Gastrocnemius medialis (tissue), 4 donors: ENCODE results near the gene PTN. TPM values are rescaled to one million over a fixed set of nuclear protein-coding genes. Genes with fewer than 3 reads are reported as not detected.

ENCODE experiments used
- ATAC-seq, 2 donors: fragments of 150-250 bp; one replicate each; pipeline ENCODE4 v1.9.1; 2016
- DNase-seq, 2 donors: peaks; one replicate each; pipeline ENCODE4 v3.0.0-alpha.2; 2019
- H3K27ac ChIP-seq, 4 donors: fragments of 200-600 bp; sonication (generic); 1 replicate in 1 of 4; 2 replicates in 3 of 4; pipeline ENCODE4 v1.5.1; 2016 to 2018; ENCODE audit warnings: mild to moderate bottlenecking in 2 of 4, moderate library complexity in 1 of 4
- H3K27me3 ChIP-seq, 3 donors: fragments of 200-600 bp; sonication (generic) in 2 of 3; 1 replicate in 1 of 3; 2 replicates in 2 of 3; pipeline versions ENCODE4 v1.5.1 to v1.6.0; 2016 to 2019; ENCODE audit warnings: mild to moderate bottlenecking in 1 of 3, moderate library complexity in 1 of 3
- H3K36me3 ChIP-seq, 2 donors: fragments of 200-600 bp; sonication (generic) in 1 of 2; one replicate each; pipeline ENCODE4 v1.5.1; 2017 to 2018
- H3K4me1 ChIP-seq, 2 donors: fragments of 200-600 bp; sonication (generic) in 1 of 2; one replicate each; pipeline ENCODE4 v1.5.1; 2016 to 2017; ENCODE audit warnings: mild to moderate bottlenecking in 2 of 2
- H3K4me3 ChIP-seq, 4 donors: fragments of 200-600 bp; sonication (generic) in 3 of 4; 1 replicate in 1 of 4; 2 replicates in 3 of 4; pipeline ENCODE4 v1.5.1; 2016 to 2019; ENCODE audit warnings: mild to moderate bottlenecking in 2 of 4
- H3K9me3 ChIP-seq, 3 donors: fragments of 200-600 bp; sonication (generic) in 2 of 3; 1 replicate in 1 of 3; 2 replicates in 2 of 3; pipeline ENCODE4 v1.5.1; 2016 to 2019
- POLR2A ChIP-seq, 2 donors: fragments of 450-650 bp; IDR thresholded peaks; one replicate each; pipeline ENCODE4 v1.6.1; 2017; ENCODE audit warnings: antibody characterized with exemption in 2 of 2, mild to moderate bottlenecking in 2 of 2, moderate library complexity in 2 of 2
- in situ Hi-C, 4 donors: fragments of 200-750 bp; cut with MboI; loops; one replicate each; pipeline versions ENCODE4 v1.15.0 to v1.8.0; 2017; ENCODE audit warnings: low sequenced_read_pairs in 4 of 4
- intact Hi-C: fragments of 100-400 bp; cut with DNase I; formaldehyde crosslinking; loops from one replicate; pipeline ENCODE4 v1.15.1; 2023; ENCODE audit warnings: low total_unique reads
- total RNA-seq, 4 donors: library from RNA; depleted of rRNA; stranded (reverse); fragments of >200 nt; gene quantifications; one replicate each; pipeline versions ENCODE4 v1.1.0 to v1.2.3, GENCODE V29; 2016
- TF ChIP-seq, protein P1 (sequence below), 5 experiments: fragments of 450-650 bp in 3 of 5; fragments of 200-600 bp in 2 of 5; sonication (generic) in 2 of 5; IDR thresholded peaks in 4 of 5; conservative IDR thresholded peaks in 1 of 5; 1 replicate in 4 of 5; 2 replicates in 1 of 5; pipeline ENCODE4 v1.5.1; 2016 to 2019; ENCODE audit warnings: antibody characterized with exemption in 5 of 5, mild to moderate bottlenecking in 3 of 5, moderate library complexity in 3 of 5

The PTN gene
- total RNA-seq, 4 donors from 2014 or later = 0.29 to 0.87 (median 0.46) TPM; not detected in 1

DNA sequence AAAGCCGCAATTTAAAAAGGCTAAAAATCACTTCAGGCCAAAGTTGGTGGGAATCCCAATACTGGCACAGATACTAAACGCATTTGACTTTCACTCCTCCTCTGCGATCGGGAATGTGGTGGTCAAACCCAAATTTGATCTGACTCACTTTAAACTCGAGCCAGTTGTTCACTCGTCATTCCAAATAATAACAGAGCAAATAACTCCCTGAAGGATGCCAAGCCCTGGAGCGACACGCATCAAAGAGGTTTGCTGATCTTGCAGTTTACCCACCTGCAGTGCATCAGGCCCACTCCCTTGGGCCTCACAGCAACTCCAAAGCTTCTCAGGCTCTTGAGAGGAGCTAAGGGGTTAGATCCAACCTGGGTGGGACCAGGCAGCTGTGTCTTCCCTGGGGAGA is 12.2 kb downstream of the PTN start:
- no peaks in the 10 kb centered on the region for H3K4me1 ChIP-seq
- H3K36me3 ChIP-seq = no peaks in the 10 kb centered on the region
- intact Hi-C loops = no loop called here
- ATAC-seq (no peak), DNase-seq (no peak)
- TF ChIP-seq POLR2A (IDR thresholded peaks at IDR 0.05) = no peak
- TF ChIP-seq, protein P1, sequence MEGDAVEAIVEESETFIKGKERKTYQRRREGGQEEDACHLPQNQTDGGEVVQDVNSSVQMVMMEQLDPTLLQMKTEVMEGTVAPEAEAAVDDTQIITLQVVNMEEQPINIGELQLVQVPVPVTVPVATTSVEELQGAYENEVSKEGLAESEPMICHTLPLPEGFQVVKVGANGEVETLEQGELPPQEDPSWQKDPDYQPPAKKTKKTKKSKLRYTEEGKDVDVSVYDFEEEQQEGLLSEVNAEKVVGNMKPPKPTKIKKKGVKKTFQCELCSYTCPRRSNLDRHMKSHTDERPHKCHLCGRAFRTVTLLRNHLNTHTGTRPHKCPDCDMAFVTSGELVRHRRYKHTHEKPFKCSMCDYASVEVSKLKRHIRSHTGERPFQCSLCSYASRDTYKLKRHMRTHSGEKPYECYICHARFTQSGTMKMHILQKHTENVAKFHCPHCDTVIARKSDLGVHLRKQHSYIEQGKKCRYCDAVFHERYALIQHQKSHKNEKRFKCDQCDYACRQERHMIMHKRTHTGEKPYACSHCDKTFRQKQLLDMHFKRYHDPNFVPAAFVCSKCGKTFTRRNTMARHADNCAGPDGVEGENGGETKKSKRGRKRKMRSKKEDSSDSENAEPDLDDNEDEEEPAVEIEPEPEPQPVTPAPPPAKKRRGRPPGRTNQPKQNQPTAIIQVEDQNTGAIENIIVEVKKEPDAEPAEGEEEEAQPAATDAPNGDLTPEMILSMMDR (IDR thresholded peaks at IDR 0.05 in 4 of 5, conservative IDR thresholded peaks at IDR 0.05 in 1 of 5) = no peak
- in situ Hi-C loops = no loop called here
- no peak overlapping the region for H3K4me3 ChIP-seq
- H3K27me3 ChIP-seq = no peaks in the 10 kb centered on the region
- no peaks in the 10 kb centered on the region for H3K9me3 ChIP-seq
- no peak overlapping the region for H3K27ac ChIP-seq

GRCh38 chr7:137329411-137329810 is 14.1 kb downstream of the PTN start:
- TF ChIP-seq, protein P1 (IDR thresholded peaks at IDR 0.05 in 4 of 5, conservative IDR thresholded peaks at IDR 0.05 in 1 of 5) = no peak
- no peak for TF ChIP-seq POLR2A (IDR thresholded peaks at IDR 0.05)
- in situ Hi-C loops = no loop called here
- Histone ChIP-seq H3K27me3 (no peaks in the 10 kb centered on the region), H3K27ac (no peak overlapping the region), H3K4me1 (no peaks in the 10 kb centered on the region), H3K9me3 (no peaks in the 10 kb centered on the region), H3K36me3 (no peaks in the 10 kb centered on the region), H3K4me3 (no peak overlapping the region)
- intact Hi-C loops = no loop called here
- DNase-seq (no peak), ATAC-seq (no peak)

DNA sequence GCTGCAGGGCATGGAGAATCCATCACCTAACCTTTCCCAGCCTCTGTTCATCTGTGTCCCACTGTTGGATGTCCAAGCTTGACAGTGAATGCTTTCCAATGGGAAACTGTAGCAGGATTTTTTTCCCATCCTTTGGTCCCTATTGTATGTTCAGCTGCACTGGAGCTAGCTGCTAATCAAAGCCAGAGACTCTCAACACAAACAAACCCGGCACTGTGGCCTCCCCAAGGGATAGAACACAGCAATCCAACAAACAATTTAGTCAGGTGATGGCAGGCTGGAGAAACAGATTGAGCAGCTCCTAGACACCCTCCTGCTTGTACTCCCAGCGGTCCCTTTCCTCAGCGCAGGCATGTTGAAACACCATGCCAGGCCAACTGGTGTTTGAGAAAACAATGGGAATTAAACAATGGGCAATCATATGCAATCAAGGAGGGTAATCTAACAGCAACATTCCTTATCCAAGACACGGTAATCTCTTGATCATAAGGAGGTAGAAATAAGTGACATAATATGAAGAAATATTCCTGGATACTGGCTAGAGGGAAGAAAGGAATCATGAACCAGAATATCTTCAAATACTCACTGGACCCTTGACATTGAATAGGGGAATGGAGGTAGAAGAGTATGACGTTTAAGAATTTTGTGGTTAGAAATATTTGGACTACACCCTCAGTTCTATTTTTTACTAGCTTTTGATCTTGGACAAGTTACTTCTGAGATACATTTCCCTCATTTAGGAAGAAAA is 15.0 kb downstream of the PTN start:
- DNase-seq = no peak
- peak in 1 of 2 donors; percentile 16 for ATAC-seq
- no peaks in the 10 kb centered on the region for H3K36me3 ChIP-seq
- H3K4me3 ChIP-seq = no peak overlapping the region
- TF ChIP-seq POLR2A (IDR thresholded peaks at IDR 0.05) = no peak
- TF ChIP-seq, protein P1 (IDR thresholded peaks at IDR 0.05 in 4 of 5, conservative IDR thresholded peaks at IDR 0.05 in 1 of 5) = no peak
- H3K27me3 ChIP-seq = no peaks in the 10 kb centered on the region
- H3K4me1 ChIP-seq = no peaks in the 10 kb centered on the region
- H3K27ac ChIP-seq = no peak overlapping the region
- in situ Hi-C loops (no loop called here), intact Hi-C loops (no loop called here)
- H3K9me3 ChIP-seq = no peaks in the 10 kb centered on the region

GRCh38 chr7:137325927-137326326 is 17.6 kb downstream of the PTN start:
- no peak for DNase-seq
- in situ Hi-C loops (no loop called here), intact Hi-C loops (no loop called here)
- no peaks in the 10 kb centered on the region for H3K9me3 ChIP-seq
- no peak for TF ChIP-seq POLR2A (IDR thresholded peaks at IDR 0.05)
- TF ChIP-seq, protein P1 (IDR thresholded peaks at IDR 0.05 in 4 of 5, conservative IDR thresholded peaks at IDR 0.05 in 1 of 5) = no peak
- no peaks in the 10 kb centered on the region for H3K27me3 ChIP-seq
- H3K4me3 ChIP-seq = no peak overlapping the region
- H3K4me1 ChIP-seq = no peaks in the 10 kb centered on the region
- H3K27ac ChIP-seq = no peak overlapping the region
- no peak for ATAC-seq
- no peaks in the 10 kb centered on the region for H3K36me3 ChIP-seq
